Smooth muscle cell of the brain vasculature (primary cell): ENCODE results near the gene UBAC1.

Experiments
- DNase-seq: peaks from one replicate; pipeline ENCODE4 v3.0.0-alpha.2; 2012; ENCODE audit warnings: low read depth, low spot score

UBAC1 gene

DNA sequence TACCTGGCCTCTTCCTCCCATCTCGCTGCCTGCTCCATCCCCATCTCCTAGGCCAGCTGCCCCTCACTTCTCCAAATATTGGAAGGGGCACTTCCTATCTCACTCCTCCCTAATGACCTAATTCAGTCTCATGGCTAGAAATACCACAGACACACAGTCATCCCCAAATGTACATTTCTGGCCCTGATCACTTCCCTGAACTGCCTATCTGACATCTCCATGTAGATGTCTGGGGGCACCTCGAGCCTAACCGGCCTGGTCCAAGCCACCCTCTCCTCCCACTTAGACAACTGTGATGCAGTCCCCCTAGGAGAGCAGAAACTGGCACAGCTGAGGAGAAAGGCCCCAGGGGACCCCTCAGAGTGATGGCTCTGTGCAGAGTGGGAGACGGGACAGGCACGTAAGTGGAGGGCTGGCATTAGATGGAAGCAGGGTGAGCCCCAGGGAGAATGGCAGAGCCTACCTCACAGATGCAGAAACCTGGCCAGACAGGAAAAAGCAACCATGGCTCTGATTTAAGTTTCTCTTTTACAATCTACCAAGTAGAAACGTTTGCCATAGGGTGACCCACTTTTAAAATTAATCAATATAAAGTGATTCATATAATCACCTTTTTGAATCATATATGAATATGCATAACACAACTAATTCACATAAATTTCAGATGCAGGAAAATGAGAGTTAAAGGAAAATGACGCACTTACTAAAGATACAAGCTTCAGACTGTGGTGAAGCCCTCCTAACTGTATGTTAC lies 75.9 kb downstream of the UBAC1 start:
- DNase-seq, result no peak

DNA sequence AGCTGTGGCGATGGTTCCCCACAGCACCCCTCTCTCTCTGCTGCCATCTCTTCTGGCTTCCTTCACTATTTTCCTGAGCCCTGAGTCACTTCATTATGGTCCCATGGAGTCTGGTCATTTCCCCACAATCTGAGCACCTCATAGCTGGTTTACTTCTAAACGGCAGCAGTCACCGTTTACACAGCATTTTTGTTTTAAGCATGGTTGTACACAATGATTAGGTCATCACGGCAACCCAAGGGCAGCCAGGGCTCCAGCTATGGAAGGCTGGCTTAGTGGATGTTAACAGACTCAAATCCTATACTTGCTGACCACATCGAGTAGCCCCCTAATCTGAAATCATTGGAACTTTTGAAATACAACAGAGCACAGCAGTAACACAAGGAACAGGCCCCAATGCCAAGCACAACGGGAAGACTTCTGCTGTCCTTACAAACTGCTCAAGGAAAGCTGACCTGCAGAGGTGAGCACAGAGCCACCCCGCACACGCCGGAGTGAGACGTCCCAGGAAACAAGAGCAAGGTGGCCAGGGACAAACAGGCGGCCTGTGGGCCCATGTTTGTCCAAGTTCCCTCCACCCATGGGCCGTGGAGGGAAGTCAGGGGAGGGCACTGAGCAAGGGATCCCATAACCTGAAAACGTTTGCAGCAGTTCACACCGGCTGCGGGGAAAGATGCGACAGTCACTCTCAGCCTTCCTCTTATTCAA lies 76.7 kb downstream of the UBAC1 start:
- DNase-seq, result no peak

DNA sequence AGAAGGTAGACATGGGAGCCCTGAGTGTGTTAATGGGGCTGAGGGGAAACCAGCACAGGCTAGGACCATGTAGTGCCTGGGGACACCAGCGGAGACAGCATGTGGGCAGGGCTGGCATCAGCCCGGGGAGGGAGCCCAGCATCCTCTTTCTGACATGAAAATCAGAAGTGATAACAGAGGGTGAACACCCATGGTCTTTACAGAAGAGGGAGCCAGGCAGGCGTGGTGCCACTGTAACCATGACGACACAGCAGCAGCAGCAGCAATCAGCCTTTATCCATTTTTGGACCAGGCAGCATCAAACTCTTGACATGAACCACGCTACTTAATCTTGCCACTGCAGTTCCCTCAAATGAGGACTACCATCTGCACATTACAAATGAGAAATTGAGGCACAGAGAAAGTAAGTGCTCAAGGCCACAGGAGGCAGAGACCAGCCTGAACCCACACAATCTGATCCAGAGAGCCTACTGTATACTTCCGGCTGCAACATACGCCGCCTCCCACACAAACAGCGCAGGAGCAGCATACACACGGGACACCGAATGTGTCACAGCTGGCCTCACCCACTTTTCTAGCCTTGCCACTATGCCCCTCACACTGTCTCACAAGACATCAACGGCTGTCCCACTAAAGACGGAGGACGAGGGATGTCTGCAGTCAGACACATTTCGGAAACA lies 77.6 kb downstream of the UBAC1 start:
- DNase-seq, result no peak
